Naive thymus-derived CD4-positive, alpha-beta T cell (primary cell): ENCODE measurements around the gene VRK3. TPM values are rescaled to one million over a fixed set of nuclear protein-coding genes. Genes with fewer than 3 reads are reported as not detected.

Source experiments
- ATAC-seq: fragments of 150-1000 bp; cut with Tn5 transposase; 2 replicates; pipeline ENCODE4 v1.10.0; 2021; ENCODE audit warnings: mild to moderate bottlenecking, moderate library complexity
- CTCF ChIA-PET: fragments of 350-600 bp; sonication (Branson Sonifier 250); formaldehyde crosslinking; loops from one replicate; lab custom pipeline; 2021; ENCODE audit warnings: antibody characterized with exemption; lab: Charles Lee
- POLR2A ChIA-PET: fragments of 350-600 bp; sonication (Branson Sonifier 250); formaldehyde crosslinking; loops from one replicate; lab custom pipeline; 2021; ENCODE audit warnings: antibody characterized with exemption, inconsistent platforms; lab: Charles Lee
- DNase-seq, 9 donors: peaks; one replicate each; pipeline versions ENCODE4 v3.0.0 to v3.0.0-alpha.2; 2020 to 2022; ENCODE audit warnings: mixed read lengths in 1 of 9
- H3K27ac ChIP-seq: one replicate; pipeline ENCODE4 v1.7.0; 2013; ENCODE audit warnings: mild to moderate bottlenecking, low read depth, low read length, moderate library complexity
- H3K27me3 ChIP-seq, 2 donors: one replicate each; pipeline ENCODE4 v1.7.0; 2013; ENCODE audit warnings: low read length in 2 of 2, mild to moderate bottlenecking in 2 of 2, moderate library complexity in 2 of 2; ENCODE audit not compliant: control insufficient read depth in 2 of 2, insufficient read depth in 2 of 2
- H3K36me3 ChIP-seq, 3 experiments: 1 replicate in 2 of 3; 2 replicates in 1 of 3; pipeline ENCODE4 v1.7.0; 2013; ENCODE audit warnings: low read length in 3 of 3, mild to moderate bottlenecking in 3 of 3, moderate library complexity in 1 of 3; ENCODE audit not compliant: insufficient read depth in 3 of 3, control insufficient read depth in 2 of 3
- H3K4me1 ChIP-seq, 2 donors: one replicate each; pipeline ENCODE4 v1.7.0; 2013; ENCODE audit warnings: low read length in 2 of 2, mild to moderate bottlenecking in 2 of 2, moderate library complexity in 1 of 2; ENCODE audit not compliant: control insufficient read depth in 2 of 2, insufficient read depth in 2 of 2
- H3K4me3 ChIP-seq: 2 replicates; pipeline ENCODE4 v1.7.0; 2013; ENCODE audit warnings: mild to moderate bottlenecking, low read length
- H3K9me3 ChIP-seq, 3 experiments: 1 replicate in 2 of 3; 2 replicates in 1 of 3; pipeline ENCODE4 v1.7.0; 2013; ENCODE audit warnings: low read length in 3 of 3; ENCODE audit not compliant: control insufficient read depth in 2 of 3
- H3K27ac Mint-ChIP-seq, 9 donors: one replicate each; pipeline ENCODE4 v1.8.0; 2020 to 2022; ENCODE audit warnings: mixed read lengths in 9 of 9, mild to moderate bottlenecking in 8 of 9, moderate library complexity in 5 of 9, inconsistent platforms in 2 of 9
- H3K27me3 Mint-ChIP-seq, 5 donors: one replicate each; pipeline ENCODE4 v1.8.0; 2021 to 2022; ENCODE audit warnings: mixed read lengths in 5 of 5, mild to moderate bottlenecking in 1 of 5
- H3K36me3 Mint-ChIP-seq, 5 donors: one replicate each; pipeline ENCODE4 v1.8.0; 2020 to 2022; ENCODE audit warnings: mixed read lengths in 5 of 5, mild to moderate bottlenecking in 3 of 5, inconsistent platforms in 1 of 5
- H3K4me1 Mint-ChIP-seq, 7 donors: one replicate each; pipeline ENCODE4 v1.8.0; 2020 to 2022; ENCODE audit warnings: mixed read lengths in 7 of 7, mild to moderate bottlenecking in 3 of 7, inconsistent platforms in 1 of 7
- H3K4me3 Mint-ChIP-seq, 10 donors: one replicate each; pipeline ENCODE4 v1.8.0; 2020 to 2022; ENCODE audit warnings: mild to moderate bottlenecking in 10 of 10, mixed read lengths in 10 of 10, moderate library complexity in 6 of 10, inconsistent platforms in 2 of 10
- H3K9me3 Mint-ChIP-seq, 11 donors: one replicate each; pipeline ENCODE4 v1.8.0; 2020 to 2022; ENCODE audit warnings: mixed read lengths in 11 of 11, mild to moderate bottlenecking in 4 of 11, inconsistent platforms in 1 of 11, moderate library complexity in 1 of 11
- intact Hi-C, 2 donors: fragments of 100-400 bp; cut with micrococcal nuclease; formaldehyde crosslinking; loops; one replicate each; pipeline ENCODE4 v1.15.1; 2023
- polyA plus RNA-seq, 2 donors: library from polyadenylated mRNA; unstranded; fragments of 300-500 nt; fragmentation: Illumina TruSeq; gene quantifications; one replicate each; pipeline ENCODE4 v1.2.3, GENCODE V29; 2021
- total RNA-seq, 6 experiments: library from RNA in 5 of 6; stranded (reverse) in 5 of 6; gene quantifications; 1 replicate in 5 of 6; 2 replicates in 1 of 6; pipeline ENCODE4 v1.2.3 and lab custom pipeline; 2021 to 2026

VRK3 gene
- total and polyA plus RNA-seq, 7 experiments from 2014 or later, result 70.6 to 121 (median 84.7) TPM

DNA sequence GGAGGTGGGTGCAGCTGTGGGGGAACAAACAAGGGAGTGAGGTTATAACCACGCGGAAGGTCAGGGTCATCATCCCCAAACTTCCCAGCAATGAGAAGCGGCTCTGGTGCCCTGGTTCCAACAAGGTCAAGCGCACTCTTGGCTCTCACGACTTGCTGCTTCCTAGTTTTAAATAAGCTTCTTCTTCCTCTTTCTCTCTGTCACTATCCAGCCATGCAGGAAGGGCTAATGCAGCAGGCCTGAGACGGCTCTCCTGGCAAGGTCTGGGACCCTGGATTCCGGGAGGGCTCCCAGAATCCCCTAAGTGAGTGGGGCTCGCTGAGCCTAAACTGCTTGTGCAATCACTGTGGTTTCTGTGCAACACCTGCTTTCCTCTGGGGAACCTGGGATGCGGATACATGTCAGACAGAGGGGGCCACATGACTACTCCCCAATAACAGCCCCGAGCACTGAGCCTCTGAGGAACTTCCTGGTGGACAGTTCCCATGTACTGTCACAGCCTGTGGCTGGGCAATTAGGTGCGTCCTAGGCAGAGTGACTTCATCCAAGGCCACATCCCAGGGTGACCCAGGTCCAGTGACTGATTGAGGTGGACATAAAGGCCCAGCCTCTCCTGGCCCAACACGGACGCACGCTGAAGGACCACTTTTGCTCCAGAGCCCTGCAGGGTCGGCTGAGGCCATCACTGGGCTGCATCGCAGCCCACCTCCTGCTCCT is 24.2 kb downstream of the VRK3 start:
- H3K27ac Mint-ChIP-seq, result no peak overlapping the region
- Histone ChIP-seq H3K27ac (no peak overlapping the region), H3K4me3 (no peak overlapping the region), H3K27me3 (no peaks in the 10 kb centered on the region), H3K4me1 (no peaks in the 10 kb centered on the region), H3K9me3 (no peaks in the 10 kb centered on the region), H3K36me3 (peaks cover 9 to 84% (median 21%) of the 10 kb centered on the region in 3 experiments)
- no peaks in the 10 kb centered on the region for H3K27me3 Mint-ChIP-seq
- ChIA-PET CTCF (interaction anchor here (0.6 kb wide), 1 partner anchor 879 kb away, joined by 4 read pairs; no protein-coding TSS in a partner anchor), POLR2A (no interaction called here)
- H3K4me1 Mint-ChIP-seq, result peaks cover 0 to 25% (median 0%) of the 10 kb centered on the region in 7 donors
- H3K4me3 Mint-ChIP-seq, result no peak overlapping the region
- peaks cover 4 to 48% (median 8%) of the 10 kb centered on the region in 5 donors for H3K36me3 Mint-ChIP-seq
- intact Hi-C loops, result no loop called here
- DNase-seq (no peak), ATAC-seq (no peak)
- H3K9me3 Mint-ChIP-seq, result no peaks in the 10 kb centered on the region

DNA sequence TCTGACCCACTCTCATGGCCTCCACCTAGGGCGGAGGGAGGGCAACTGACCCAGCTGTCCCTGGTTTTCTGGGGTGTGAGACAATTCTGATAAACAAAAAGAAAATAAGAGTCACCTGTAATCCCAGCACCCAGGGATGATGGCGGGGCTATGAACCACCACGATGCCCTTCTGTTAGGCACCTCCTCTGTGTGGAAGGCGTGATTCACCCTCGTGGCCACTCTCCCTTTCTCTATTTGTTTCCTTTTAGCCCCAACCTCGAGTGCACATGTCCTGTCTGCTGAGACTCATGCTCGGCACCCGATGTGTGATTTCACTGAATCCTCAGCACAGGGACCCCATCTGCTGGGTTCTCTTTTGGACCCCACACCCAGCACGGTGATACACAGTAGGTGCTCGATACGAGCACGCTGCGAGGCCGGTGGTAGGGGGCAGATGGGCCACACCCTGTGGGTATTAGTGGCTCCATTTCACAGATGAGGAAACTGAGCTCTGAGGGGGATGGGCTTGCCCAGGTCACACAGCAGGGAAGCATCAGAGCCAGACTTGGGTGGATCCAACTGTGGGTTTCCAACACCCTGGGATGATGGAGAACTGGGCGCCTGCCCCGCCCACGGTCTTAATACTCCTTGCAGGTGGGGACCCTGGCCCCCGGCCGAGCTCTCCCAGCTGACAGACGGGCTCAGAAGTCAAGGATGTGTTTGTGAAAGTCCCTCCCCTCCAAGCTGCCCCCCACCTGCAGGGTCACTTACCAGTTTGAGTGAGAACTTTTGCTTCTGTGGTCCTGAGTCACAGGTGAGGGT is 24.9 kb downstream of the VRK3 start:
- H3K4me3 ChIP-seq, result no peak overlapping the region
- Mint-ChIP-seq H3K4me3 (no peak overlapping the region), H3K27me3 (no peaks in the 10 kb centered on the region), H3K9me3 (no peaks in the 10 kb centered on the region), H3K4me1 (peaks cover 0 to 25% (median 0%) of the 10 kb centered on the region in 7 donors), H3K27ac (no peak overlapping the region), H3K36me3 (peaks cover 4 to 52% (median 8%) of the 10 kb centered on the region in 5 donors)
- H3K9me3 ChIP-seq, result no peaks in the 10 kb centered on the region
- intact Hi-C loops, result no loop called here
- CTCF ChIA-PET, result no interaction called here
- ATAC-seq (no peak), DNase-seq (no peak)
- H3K27me3 ChIP-seq, result no peaks in the 10 kb centered on the region
- H3K27ac ChIP-seq, result no peak overlapping the region
- POLR2A ChIA-PET, result no interaction called here
- H3K36me3 ChIP-seq, result peaks cover 3 to 83% (median 21%) of the 10 kb centered on the region in 3 experiments
- H3K4me1 ChIP-seq, result no peaks in the 10 kb centered on the region

DNA sequence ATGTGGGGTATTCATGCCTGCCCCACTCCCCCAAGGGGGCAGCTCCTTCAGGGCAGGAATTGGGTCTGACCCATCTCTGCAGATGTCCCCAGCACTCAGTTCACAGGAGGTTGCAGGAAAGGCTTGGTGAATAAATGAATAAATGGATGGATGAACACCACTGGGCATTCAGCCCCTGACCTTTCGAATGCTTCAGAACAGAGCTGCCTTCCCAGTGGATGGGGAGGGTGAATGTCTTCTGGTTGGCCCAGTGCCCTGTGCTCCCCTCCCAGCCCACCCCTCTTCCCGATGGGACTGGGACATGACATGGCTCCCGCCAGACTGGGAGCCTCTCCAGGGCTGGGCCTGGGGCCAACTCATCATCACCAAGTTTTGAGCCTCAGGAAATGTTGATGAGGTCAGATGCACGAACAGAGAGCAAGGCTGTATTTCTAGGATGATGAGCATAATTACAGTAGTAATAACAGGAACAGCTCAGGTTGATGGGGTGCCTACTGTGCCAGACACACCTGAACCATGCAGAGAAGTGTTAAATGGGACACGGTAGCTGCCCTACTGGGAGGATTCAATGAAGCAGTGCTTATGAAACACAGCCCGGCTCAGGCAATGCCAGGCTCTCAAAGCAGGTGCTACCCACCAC is 25.7 kb downstream of the VRK3 start:
- Mint-ChIP-seq H3K36me3 (peaks cover 8 to 55% (median 10%) of the 10 kb centered on the region in 5 donors), H3K27me3 (no peaks in the 10 kb centered on the region), H3K4me3 (no peak overlapping the region), H3K4me1 (peaks cover 0 to 18% (median 0%) of the 10 kb centered on the region in 7 donors), H3K27ac (peak overlapping the region in 1 of 9 donors; percentile 49), H3K9me3 (no peaks in the 10 kb centered on the region)
- Histone ChIP-seq H3K4me3 (no peak overlapping the region), H3K27ac (no peak overlapping the region), H3K27me3 (no peaks in the 10 kb centered on the region), H3K9me3 (no peaks in the 10 kb centered on the region), H3K4me1 (no peaks in the 10 kb centered on the region), H3K36me3 (peaks cover 3 to 83% (median 21%) of the 10 kb centered on the region in 3 experiments)
- POLR2A ChIA-PET, result no interaction called here
- intact Hi-C loops, result no loop called here
- DNase-seq, result no peak
- ATAC-seq, result no peak
- CTCF ChIA-PET, result interaction anchor here (0.6 kb wide), 1 partner anchor 71 kb away, joined by 5 read pairs; no protein-coding TSS in a partner anchor

DNA sequence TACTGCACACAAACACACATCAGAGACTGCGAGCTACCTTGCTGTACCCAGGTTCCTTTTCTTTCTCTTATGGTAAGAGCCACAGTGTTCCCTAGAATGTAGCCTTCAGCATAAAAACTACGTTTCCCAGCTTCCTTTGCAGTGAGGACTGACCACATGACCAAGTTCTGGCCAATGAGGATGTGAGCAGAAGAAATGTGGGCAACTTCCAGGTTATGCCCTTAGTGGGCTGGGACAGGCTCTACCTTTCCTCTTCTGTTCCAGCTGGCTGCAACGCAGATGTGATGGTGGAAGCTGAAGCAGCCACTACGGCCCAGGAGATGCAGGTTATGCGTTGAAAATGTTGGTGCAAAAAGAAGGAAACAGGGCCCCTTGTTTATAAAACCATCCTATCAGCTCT is 27.5 kb downstream of the VRK3 start:
- no peak overlapping the region for H3K27ac Mint-ChIP-seq
- intact Hi-C loops, result no loop called here
- no peak overlapping the region for H3K4me3 ChIP-seq
- peaks cover 0 to 4% (median 0%) of the 10 kb centered on the region in 7 donors for H3K4me1 Mint-ChIP-seq
- no peak overlapping the region for H3K4me3 Mint-ChIP-seq
- no peaks in the 10 kb centered on the region for H3K4me1 ChIP-seq
- H3K9me3 ChIP-seq, result no peaks in the 10 kb centered on the region
- peak in 3 of 9 donors; percentile 6 to 21 (median 21) for DNase-seq
- peaks cover 0 to 82% (median 17%) of the 10 kb centered on the region in 3 experiments for H3K36me3 ChIP-seq
- H3K36me3 Mint-ChIP-seq, result peaks cover 10 to 57% (median 14%) of the 10 kb centered on the region in 5 donors
- ATAC-seq, result peak; percentile 77
- H3K9me3 Mint-ChIP-seq, result no peaks in the 10 kb centered on the region
- no peak overlapping the region for H3K27ac ChIP-seq
- no peaks in the 10 kb centered on the region for H3K27me3 Mint-ChIP-seq
- ChIA-PET CTCF (no interaction called here), POLR2A (no interaction called here)
- H3K27me3 ChIP-seq, result no peaks in the 10 kb centered on the region

DNA sequence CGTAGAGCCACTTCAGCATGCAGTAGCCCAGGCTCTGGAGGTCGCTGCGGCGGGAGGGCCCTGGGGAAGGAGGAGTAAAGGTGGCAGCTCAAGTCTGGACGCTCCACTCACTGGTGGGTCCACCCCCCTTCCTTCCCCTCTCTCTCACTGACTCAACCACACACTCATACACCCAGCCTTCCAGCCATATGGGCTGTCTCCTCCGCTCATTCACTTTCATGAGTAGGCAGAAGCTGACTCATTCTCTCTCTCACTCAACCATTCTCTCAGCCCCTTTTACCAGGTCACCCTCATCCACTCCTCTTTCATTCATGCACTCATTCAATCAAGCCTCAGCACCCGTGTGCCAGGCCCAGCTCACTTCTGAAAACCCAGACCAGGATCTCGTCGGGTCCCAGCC is 36.7 kb downstream of the VRK3 start:
- no peak for DNase-seq
- H3K27ac Mint-ChIP-seq, result peak overlapping the region in 2 of 9 donors; percentile 76 to 79
- Histone ChIP-seq H3K36me3 (peaks cover 3 to 70% (median 10%) of the 10 kb centered on the region in 3 experiments), H3K9me3 (no peaks in the 10 kb centered on the region), H3K4me3 (no peak overlapping the region), H3K27ac (no peak overlapping the region), H3K27me3 (no peaks in the 10 kb centered on the region), H3K4me1 (no peaks in the 10 kb centered on the region)
- H3K27me3 Mint-ChIP-seq, result no peaks in the 10 kb centered on the region
- intact Hi-C loops, result loop anchor here in 1 of 2 donors (10.0 kb wide), 1 partner anchor 124 kb away; the partner anchor contains the start of gene PNKP
- ChIA-PET CTCF (no interaction called here), POLR2A (no interaction called here)
- no peak for ATAC-seq
- peaks cover 8 to 52% (median 35%) of the 10 kb centered on the region in 5 donors for H3K36me3 Mint-ChIP-seq
- H3K4me3 Mint-ChIP-seq, result peak overlapping the region in 1 of 10 donors; percentile 30
- H3K4me1 Mint-ChIP-seq, result peaks cover 0 to 3% (median 0%) of the 10 kb centered on the region in 7 donors
- peaks cover 0 to 5% (median 0%) of the 10 kb centered on the region in 11 donors for H3K9me3 Mint-ChIP-seq

DNA sequence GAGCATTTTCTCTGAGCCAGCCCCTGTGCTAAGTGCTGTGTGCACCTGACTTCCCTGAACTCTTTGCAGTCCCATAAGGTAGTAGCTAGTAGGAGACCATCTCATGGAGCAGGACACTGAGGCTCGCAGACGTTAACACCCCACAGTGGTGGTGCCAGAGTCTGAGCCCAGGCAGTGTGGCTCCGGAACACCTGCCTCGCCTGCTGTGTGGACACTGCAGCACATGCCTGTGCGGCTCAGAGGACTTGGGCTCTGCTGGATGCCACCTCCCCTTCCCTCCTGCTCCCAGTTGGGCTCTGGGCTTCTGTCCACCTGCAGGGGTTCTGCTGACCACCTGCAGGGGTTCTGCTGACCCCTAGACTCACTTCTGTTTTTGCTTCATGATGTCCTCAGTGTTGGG is 37.2 kb downstream of the VRK3 start:
- H3K9me3 Mint-ChIP-seq, result peaks cover 0 to 5% (median 0%) of the 10 kb centered on the region in 11 donors
- Histone ChIP-seq H3K4me3 (no peak overlapping the region), H3K27me3 (no peaks in the 10 kb centered on the region), H3K36me3 (peaks cover 3 to 66% (median 10%) of the 10 kb centered on the region in 3 experiments), H3K27ac (no peak overlapping the region), H3K4me1 (no peaks in the 10 kb centered on the region), H3K9me3 (no peaks in the 10 kb centered on the region)
- DNase-seq (no peak), ATAC-seq (no peak)
- peaks cover 0 to 3% (median 0%) of the 10 kb centered on the region in 7 donors for H3K4me1 Mint-ChIP-seq
- H3K4me3 Mint-ChIP-seq, result no peak overlapping the region
- intact Hi-C loops, result loop anchor here in 1 of 2 donors (10.0 kb wide), 1 partner anchor 123 kb away; the partner anchor contains the start of gene PNKP
- peak overlapping the region in 1 of 9 donors; percentile 41 for H3K27ac Mint-ChIP-seq
- peaks cover 8 to 52% (median 35%) of the 10 kb centered on the region in 5 donors for H3K36me3 Mint-ChIP-seq
- CTCF ChIA-PET, result no interaction called here
- POLR2A ChIA-PET, result no interaction called here
- no peaks in the 10 kb centered on the region for H3K27me3 Mint-ChIP-seq
